Left renal cortex interstitium (tissue), 4 donors: ENCODE results near the gene HPCAL1. TPM values are rescaled to one million over a fixed set of nuclear protein-coding genes. Genes with fewer than 3 reads are reported as not detected.

Source experiments
- DNase-seq, 4 donors: peaks; one replicate each; pipeline ENCODE4 v3.0.0-alpha.2; 2013; ENCODE audit warnings: low read depth in 4 of 4, low spot score in 2 of 4, missing footprints in 1 of 4
- polyA plus RNA-seq, 4 donors: library from polyadenylated mRNA; unstranded; fragments of 120-200 nt; gene quantifications; one replicate each; pipeline ENCODE4 v1.2.1, GENCODE V29; 2013; ENCODE audit not compliant: insufficient read length in 4 of 4

HPCAL1 gene
- polyA plus RNA-seq, 4 donors: 22.9 to 40.0 (median 29.5) TPM

- DNase-seq: no peak
These were observed 44.3 kb downstream of the HPCAL1 start for GRCh38 chr2:10346929-10347561.

DNA sequence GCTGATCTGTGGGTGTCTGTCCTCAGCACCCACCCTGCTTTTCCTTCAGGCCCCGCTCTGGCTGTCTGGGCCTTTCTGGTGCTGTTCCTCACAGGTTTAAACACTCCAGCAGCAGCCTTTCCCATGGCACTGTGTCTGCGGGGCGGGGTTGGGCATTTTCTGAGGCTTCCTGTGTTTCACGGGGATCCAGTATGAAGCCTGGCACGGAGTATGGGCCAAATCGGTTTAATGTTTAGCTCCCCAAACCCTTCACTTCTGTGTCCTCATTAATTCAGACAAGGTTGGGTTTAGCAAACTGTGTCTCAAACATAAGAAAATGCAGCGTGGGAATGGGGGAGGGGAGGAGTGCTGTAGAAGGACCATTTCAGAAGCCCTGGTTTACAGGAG is 44.9 kb downstream of the HPCAL1 start:
- peak in 1 of 4 donors; percentile 43 for DNase-seq

- DNase-seq: no peak
These were observed 46.2 kb downstream of the HPCAL1 start for GRCh38 chr2:10348891-10349290.

GRCh38 chr2:10350761-10351160 is 48.1 kb downstream of the HPCAL1 start:
- DNase-seq: no peak

DNA sequence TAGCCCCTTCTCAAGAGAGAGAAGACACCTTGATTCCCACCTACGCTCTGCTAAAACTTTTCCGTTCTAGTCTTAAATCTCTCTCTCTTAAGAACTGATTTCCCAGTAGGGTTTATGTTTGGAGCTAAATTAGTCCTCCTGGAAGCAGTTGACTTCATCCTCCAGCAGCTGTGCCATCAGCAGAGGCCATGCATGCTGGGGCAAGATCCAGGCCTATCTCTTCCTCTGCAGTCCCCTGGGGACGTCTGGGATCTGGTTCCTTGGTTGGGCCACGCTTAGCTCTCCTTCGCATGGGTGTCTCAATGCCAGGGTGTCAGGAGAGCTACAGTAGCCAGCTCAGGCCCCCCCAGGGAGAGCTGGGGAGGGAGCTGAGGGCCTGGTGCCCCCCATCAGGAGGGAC is 49.7 kb downstream of the HPCAL1 start:
- DNase-seq: no peak

DNA sequence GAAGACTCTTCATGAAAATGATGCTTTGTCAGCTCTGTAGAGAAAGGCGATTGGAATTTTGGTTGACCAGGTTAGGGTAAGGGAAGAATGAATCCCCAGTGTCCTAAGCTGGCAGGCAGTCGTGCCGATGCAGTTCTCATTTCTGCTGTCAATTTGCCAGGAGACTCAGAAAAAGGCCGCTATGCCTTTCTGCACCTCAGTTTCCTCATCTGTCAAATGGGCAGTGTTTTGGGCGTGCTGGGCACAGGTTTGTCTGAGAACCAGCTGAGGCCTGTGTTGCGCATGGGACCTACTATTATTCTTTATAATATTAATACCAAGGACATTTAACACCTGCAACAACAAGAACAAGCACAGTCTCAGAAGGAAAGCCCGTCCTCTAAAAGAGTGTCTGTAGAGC is 50.3 kb downstream of the HPCAL1 start:
- DNase-seq: no peak

- DNase-seq: no peak
These were observed 51.2 kb downstream of the HPCAL1 start for GRCh38 chr2:10353931-10354330.

DNA sequence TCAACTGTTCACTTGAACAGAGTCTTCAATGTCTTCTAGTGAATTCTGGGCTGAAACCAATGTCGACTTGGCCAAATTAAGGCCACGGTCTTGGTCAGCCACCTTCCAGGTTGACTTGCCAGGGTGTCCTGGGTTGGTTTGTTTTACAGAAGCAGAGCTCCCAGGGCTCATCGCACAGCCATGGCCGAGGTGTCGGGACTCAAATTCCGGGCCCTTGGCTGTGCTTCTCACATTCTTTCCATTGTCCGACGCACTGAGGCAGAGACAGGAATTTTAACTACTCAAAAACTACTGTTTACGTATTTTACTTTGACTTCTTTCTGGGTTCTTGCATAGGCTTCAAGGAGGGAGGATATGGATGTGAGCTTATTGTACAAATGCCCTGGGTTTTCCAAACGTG is 51.7 kb downstream of the HPCAL1 start:
- DNase-seq: no peak

- DNase-seq: no peak
These were observed 53.1 kb downstream of the HPCAL1 start for GRCh38 chr2:10355471-10356438.

DNA sequence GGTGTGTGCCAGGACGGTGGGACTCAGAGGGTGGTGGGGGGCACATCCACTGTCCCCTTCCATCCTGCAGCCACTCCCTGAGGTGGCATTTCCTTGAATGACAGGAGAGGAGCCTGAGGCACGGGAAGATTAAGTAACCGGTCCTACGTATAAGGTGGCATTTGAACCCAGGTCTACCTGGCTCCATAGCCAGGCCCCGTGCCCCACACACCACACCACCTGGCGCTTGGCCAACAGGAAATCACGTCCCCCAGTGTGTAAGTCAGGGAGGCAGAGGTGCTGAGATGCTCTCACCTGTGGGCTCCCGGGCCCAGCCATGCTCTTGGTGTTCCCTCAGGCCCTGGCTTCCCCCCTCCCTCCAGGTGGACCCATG is 53.7 kb downstream of the HPCAL1 start:
- no peak for DNase-seq

DNA sequence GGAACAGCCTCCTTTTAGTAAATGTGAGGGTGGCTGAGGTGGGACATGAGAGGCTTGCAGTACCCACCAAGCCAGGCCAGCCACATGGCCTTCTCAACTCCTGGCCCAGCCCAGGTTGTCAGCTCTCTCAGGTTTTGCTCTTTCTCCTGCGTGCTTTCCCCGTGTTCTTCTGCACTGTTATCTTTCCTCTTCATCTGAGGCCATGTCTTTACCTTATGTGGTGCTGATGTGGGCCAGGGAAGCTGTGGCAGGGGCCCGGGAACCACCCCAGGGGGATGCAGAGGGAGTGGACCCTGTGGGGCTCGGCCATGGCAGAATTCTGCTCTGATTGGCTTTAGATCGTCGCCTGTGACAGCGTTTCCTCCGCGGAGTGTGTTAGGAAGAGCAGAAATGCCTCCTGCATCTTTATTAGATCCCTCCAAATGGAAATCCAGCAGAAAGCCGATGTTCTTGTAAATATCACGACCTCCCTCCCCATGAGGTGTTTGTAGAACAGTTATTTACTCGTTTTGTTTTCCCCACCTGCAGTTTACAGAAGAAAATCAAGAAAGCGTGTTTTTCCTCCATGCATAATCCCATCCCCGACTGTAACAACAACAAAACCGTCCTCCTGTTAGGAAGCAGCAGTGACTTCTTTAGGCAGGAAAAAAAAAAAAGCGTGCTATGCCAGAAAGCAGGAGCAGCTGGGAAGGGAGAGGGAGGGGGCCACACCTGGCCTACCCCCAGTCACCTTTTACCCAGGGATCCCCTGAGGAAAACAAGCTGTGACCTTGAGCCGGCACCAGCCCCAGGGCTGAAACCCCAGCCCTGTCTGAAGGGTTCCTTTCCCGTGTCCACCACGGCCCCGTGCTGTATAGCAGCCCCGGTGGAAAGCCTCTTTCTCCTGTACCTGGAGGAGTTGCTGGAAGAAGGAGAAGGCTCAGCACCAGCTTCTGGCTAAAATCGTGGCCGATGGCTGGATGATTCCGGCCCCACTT is 54.8 kb downstream of the HPCAL1 start:
- no peak for DNase-seq

GRCh38 chr2:10359246-10359645 is 56.5 kb downstream of the HPCAL1 start:
- DNase-seq: no peak

DNA sequence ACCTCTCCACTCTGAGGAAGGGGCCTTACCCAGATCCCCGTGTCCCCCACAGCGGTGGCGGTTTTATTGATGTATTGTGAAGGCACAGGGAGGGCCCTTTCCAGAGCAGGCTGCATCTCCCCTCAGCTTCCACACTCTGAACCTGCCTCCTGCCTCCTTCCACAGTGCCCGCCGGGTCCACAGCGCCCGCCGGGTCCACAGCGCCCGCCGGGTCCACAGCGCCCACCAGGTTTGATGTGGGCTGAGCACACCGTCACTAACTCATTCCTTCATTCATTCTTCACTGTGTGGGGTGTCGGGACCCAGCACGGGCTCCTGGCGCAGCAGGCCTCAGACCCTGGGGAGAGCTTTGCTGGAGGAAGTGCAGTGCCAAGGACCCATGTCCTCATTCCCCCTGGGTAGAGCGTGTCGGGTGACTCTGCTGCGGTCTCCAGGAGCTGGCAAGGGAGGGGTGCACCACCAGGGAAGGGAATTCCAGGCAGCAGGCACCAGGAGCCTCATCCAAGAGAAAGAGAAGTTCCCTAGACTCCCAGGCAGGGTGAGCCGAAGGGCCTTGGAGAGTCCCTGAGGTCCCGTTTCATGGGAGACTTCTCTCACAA is 57.1 kb downstream of the HPCAL1 start:
- no peak for DNase-seq

DNA sequence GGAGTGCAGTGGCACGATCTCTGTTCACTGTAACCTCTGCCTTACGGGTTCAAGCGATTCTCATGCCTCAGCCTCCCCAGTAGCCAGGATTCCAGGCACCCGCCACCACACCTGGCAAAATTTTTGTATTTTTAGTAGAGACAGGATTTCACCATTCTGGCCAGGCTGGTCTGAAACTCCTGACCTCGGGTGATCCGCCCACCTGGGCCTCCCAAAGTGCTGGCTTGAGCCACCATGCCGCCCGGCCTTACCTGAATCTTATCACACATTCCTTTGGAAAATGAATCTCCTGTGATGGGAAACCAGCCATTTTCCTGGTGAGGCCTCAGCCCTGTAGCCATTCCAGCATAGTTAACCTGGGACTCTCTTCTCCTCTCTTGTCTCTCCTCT is 57.8 kb downstream of the HPCAL1 start:
- no peak for DNase-seq

DNA sequence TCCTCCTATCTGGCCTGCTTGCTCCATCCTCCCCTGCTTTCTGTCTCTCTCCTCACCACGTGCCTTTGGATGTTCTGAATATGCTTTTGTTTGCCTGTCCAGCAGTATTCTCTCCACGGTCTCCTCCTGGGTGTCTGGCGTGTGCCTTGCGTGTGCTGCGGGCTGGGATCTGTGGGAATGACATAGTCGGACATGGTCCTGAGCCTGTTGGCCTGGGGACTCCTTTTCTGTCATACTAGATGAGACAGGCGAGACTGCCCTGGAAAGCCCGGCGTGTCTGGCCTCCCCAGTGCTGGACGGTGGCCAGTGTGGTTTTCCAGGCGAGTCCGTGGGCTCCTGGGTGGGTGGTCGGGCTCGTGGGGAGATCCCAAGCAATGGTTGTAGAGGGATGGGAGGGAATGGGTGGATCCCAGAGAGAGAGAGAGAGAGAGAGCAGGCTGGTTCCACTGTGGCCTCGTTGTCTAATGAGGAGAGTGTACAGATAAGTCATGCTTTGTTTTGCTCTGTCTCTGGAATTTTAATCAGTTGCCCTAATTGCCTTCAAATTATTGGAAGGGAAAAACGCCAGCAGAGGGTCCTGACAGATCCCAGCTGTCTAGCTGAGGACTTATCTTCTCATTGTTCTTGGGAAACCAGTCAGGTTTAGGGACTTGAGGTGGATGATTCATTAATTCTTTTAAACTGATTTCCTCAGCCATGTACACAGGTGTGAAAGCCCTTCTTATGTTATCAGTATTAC is 58.3 kb downstream of the HPCAL1 start:
- DNase-seq: no peak

GRCh38 chr2:10362096-10362897 is 59.6 kb downstream of the HPCAL1 start:
- no peak for DNase-seq

- DNase-seq: no peak
These were observed 60.3 kb downstream of the HPCAL1 start for GRCh38 chr2:10362898-10363454.

DNA sequence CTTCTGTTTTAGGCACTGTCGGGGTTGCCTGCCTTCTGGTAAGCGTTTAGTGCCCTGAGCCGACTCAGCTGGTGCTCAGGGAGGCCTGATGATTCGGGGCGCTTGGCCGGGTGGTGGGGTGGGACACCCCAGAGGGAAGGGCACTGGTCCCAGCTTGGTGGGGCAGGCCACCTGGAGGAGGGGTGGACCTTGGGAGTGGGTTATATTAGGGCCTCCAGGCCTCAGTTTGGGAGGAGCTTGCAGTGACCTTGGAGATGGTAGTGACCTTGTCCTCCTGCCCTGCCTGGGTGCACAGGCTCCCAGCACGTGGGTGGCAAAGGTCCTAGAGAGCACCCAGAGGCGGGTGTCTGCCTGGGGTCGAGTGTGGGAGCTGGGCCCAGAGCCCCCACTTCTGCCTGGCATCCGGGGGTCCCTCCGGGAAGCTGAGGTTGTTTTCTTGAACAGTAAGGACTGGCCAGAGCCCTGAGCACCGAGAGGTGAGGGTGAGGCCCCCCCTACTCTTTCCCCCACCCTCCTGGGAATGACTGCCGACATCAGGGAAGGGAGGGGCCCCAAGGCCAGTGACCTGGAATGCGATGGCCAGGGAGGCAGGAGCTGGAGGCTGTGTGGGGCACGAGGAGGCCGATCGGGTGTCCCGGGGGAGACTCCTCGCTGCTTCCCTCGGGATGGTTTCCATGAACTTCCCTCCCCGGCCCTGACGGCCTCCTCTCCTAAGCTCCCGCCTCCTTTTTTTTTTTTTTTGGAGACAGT is 61.3 kb downstream of the HPCAL1 start:
- DNase-seq: no peak
